ENCODE measurements around the gene MKNK2.

MKNK2 gene

DNA sequence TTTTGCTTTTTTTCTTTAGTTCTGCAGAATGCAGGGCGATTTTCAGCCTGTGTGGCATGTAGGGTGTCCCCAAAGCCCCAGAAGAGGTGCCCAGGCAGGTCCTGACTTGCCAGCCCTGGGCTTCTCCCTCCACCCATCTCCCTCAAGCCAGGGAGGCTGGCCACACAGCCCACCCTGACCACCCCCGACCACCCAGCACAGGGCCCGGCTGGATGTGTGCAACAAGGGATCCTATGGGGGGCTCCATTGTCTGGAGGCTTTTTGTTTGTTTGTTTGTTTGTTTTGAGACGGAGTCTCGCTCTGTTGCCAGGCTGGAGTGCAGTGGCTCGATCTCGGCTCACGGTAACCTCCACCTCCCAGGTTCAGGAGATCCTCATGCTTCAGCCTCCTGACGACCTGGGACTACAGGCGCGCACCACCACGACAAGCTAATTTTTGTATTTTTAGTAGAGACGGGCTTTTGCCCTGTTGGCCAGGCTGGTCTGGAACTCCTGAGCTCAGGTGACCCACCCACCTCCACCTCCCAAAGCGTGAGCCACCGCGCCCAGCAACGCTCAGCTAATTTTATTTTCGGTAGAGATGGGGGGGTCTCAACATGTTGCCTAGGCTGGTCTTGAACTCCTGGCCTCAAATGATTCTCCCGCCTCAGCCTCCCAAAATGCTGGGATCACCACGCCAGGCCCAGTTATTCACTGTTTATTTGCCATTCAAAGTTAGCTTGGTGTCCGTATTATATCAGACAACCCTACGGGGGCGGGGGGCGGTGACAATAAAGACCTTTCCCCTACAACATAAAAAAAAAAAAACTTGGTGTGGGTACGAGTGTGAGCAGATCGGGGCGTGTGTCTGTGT lies 7.8 kb upstream of the MKNK2 start:
- no peak for DNase-seq (ENCODE audit: low read depth in 2 of 2)

DNA sequence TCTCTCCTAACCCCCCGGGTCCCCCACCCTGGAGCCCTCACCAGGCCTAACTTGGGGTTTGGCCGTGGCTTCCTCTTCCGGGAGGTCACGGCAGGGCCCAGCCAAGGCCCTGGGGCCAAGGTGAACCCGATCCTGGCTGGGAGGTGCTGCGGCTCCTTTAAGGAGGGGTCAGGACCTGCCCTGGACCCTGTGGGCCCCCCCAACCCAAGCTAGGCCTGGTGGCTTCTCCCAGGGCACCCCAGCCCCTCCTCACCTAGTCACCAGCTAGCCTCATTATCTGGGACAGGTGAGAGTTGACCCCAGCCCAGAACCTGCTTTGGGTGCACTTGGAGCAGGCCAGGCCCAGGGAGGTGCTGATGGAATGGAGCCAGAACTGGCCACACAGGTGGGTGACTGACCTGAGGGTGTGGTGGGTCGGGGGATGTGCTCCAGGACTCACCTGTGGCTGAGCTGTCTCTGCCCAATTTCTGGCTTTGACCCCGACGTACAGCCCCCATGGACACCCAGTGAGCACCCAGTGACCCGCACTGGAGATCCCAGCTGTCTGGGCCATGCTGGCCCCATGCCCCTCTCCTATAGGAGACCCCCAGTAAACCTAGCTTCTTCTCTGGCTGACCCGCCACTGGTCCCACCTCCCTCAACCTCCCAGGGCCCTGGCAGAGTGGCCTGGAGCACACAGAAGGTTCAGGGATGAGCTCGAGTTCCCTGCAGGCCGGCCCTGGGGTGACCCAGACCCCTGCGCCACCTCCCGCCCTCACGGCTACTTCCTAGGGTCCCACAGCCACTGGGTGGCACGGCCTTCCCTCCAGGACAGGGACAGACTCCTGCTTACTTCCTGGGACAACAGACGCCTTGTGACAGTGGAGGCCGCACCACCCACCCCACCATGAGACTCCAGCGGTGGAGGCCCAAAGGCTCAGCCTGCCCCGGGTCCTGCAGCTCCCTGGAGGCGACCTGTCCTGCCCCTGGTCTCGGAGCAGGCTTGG lies 6.7 kb upstream of the MKNK2 start:
- no peak for DNase-seq (ENCODE audit: low read depth in 2 of 2)

DNA sequence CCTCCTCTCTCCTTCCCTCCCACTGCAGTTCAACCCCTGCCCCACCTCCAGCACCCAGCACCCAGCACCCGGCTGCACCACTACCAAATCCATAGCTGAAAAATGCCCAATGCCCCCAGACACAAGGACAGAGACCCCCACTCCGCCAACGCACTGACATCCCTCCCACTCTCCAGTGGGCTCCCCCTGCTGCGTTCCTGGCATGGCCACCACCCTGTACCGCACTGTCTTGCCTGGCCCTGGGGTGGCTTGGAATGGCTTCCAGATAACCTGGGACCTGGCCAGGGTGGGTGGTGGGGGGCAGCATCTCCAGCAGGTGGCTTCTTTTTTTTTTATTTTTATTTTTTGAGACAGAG lies 5.8 kb upstream of the MKNK2 start:
- DNase-seq (ENCODE audit: low read depth in 2 of 2): no peak

DNA sequence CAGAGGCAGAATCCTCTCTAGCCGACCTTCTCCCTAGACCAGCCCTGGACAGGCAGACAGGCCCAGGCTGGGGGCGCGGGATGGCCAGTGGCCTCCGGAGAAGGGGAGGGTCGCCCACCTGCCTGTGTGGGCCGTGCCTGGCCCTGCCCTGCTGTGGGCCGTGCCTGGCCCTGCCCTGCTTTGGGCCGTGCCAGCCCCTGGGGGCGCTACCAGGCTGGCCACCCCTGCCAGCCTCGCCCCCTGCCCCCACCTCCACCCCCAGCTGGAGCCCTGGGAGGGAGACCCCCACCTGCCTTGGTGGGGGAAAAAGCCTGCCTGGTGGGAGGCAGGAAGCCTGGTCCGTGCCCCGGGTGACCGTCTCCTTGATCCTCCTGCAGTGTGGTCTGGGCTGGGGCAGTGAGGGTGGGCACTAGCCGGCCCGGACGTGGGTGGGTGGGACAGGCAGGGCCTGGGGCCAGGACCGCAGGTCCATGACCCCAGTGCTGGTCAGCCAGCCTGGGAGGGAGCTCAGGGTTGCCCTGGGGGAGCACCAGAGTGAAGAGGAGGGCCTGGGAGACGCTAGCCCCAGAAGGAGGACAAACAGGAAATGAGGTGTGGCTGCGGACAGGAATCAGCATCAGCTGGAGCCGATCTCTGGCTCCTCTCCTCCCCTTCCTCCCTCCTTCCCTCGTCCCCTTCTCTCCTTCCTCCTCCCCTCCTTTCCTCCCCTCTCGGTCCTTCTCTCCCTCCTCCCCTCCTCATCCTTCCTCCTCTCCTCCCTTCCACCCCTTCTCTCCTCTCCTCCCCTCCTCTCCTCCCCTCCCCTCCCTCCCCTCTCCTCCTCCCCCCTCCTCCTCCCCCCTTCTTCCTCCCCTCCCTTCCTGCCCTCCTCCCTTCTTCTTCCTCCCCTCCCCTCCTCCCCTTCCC lies 5.1 kb upstream of the MKNK2 start:
- no peak for DNase-seq (ENCODE audit: low read depth in 2 of 2)

DNA sequence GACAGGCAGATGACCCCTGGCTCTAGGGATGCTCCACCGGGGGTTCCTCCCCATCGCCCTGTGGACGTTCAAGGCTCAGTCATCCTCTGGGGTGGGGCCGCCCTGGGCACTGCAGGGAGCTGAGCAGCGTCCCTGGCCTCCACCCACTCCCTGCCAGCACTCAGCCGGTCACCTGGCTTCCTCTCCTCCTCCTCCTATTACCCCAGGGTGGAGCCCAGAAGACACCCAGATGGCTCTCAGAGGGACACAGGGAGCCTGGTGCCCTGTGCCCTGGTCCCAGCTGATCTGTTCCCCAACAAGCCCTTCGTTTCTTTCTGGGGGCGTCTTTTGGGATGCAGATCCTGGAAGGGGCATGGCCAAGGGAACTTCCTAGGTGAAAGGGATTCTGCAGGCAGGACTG lies 3.7 kb upstream of the MKNK2 start:
- no peak for DNase-seq (ENCODE audit: low read depth in 2 of 2)

DNA sequence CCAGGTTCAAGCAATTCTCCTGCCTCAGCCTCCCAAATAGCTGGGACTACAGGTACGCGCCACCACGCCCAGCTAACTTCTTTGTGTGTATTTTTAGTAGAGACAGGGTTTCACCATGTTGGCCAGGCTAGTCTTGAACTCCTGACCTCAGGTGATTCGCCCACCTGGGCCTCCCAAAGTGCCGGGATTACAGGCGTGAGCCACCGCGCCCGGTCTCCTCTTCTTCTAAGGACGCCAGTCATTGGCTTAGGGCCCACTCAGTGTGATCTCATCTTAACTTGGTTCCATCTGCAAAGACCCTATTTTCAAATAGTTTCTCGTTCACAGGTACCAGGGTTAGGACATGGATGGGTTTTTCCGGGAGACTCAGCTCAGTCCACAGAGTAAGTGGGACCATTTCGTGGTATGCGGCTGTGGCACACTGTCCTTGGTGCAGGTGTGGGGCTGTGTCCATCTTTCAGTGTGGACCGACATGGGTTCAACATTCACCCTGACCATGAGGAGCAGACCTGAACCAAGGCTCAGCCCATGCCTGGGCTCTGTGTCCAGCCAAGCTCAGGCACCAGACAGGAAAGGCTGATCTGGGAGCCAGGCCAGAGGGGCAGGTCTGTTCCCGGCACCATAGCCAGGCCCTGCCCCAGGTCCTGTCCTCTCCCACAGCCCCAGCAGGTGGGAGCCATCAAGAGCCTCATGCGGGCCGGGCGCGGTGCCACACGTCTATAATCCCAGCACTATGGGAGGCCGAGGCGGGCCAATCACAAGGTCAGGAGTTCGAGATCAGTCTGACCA lies 2.8 kb upstream of the MKNK2 start:
- DNase-seq (ENCODE audit: low read depth in 2 of 2): no peak

DNA sequence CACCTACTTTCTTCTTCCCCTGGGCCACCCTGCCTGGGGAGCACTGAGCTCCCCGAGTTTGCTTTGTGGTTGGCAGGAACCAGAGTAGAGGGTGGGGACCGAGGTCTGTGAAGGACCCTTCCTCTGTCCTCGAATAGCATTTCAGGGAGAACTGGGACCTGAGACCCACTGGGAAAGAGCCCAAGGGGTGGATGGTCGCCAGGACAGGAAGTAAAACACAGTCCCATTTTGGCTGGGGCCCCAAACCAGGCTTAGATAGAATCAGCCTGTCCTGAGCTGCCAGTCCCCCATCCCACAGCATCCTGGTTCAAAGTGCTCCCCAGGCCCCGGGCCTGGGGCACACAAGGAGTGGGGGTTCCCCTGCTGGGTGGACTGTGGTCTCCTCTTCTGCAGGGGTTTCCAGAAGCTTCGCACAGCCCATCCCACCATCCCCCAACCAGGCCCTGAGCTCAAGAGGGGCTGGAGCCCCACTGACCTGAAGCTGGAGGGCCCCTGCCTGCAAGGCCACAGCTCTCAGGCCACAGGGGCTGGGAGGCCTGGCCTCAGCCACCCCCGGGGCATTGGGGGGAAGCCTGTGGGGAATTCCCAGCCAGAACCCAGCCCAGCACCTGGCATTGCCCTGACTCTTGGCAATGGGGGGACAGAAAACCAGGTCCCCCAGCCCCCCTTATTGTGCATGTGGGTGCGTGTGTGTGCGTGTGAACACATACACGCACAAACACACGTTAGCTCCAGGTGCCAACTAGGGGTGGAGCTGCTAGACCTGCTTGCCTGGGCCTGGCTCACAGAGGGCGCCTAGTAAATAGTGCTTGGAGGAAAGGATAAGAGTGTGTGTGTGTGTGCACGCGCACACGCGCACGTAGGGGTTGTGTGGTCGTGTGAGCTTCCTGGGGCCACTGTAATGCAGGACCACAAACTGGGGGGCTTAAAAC lies 995 bp upstream of the MKNK2 start:
- no peak for DNase-seq (ENCODE audit: low read depth in 2 of 2)

DNA sequence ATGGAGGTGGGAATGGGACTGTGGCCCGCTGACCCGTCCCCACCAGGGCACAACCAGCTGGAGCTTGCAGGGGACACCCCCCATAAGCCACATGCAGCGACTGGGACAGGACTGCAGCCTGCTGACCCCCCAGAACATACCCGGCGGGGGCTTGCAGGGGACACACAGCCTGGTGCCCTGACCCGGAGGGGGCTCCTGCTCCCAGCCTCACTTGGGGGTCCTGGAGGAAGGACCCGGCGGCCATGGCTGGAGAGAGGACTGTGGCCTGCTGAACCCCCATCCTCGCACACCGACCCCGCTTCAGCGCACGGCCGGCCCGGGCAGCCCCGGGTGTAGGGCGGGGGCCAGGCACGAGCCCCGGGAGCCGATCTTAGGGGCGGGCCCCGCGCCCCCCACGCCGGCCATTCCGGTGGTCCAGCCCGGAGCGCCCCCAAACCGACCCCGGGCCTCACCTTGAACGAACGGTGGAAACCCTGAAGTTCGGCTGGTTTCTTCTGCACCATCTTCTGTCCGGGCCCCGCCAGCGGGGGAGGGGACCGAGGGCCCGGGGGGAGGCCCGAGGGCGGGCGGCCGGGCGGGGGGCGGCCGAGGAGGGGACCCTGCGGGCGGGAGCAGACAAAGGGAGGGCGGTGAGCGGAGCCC lies 574 bp downstream of the MKNK2 start:
- no peak for DNase-seq (ENCODE audit: low read depth in 2 of 2)

DNA sequence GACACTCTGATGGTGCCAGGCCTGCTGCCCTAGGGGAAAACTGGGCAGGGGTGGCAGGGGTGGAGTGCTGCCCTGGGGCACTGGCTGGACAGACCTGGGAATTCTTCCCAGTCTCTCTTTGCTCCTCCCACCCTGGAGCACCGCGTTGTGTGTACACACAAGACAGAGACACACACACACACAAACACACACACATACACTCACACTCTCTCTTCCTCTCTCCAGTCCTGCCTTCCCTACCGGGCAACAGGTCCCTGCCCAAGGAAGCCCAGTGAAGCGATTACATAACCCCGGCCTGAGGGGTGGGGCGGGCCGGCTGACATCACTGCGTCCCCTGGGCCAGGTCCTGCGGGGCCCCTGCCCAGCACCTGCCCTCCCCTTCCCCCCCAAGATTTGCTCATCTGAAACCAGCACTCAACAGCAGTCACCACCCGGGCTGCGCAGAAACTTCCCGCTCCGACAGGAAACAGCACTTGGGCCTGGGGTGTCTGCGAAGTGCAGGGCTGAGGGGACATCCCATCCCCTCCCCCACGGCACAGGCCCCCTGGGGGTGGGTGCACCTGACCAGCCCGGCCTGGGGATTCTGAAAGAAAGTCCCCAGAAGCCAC lies 1.2 kb downstream of the MKNK2 start:
- no peak for DNase-seq (ENCODE audit: low read depth in 2 of 2)

DNA sequence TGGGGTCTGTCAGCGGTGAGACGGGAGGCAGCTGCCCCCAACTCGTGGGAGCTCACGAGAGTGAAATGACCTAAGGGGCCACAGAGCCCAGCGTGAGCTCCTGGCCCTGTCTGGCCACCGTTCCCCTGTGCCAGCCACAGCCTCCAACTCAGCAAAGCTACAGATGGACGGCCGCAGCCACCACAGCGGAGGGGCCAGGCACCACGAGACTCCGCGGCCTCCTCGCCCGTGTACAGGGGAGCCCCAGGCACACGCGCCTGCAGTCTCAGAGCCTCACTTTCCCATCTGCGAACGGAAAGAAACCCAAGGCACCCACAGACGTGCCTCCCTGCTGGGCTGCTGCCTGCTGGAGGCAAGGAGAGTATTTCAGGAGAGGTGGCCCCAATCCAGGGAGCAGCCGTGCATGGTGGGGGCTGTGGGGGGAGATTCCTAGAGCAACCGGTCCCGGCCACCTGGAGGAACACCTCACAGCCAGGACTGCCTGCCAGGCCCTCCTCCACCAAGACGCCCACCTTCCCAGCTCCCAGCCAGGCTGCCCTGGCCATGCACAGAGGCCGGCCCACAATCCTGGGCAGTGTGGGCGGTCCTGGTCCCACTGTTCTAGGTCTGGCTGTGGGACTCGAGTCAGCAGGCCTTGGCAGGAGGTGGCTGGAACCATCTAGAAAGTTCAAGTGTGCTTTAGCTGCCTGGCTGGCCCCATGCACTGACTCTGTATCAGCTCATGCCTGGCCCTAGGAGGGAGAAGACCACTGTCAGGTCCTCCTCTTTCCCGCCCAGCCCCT lies 1.9 kb downstream of the MKNK2 start:
- DNase-seq (ENCODE audit: low read depth in 2 of 2): no peak

DNA sequence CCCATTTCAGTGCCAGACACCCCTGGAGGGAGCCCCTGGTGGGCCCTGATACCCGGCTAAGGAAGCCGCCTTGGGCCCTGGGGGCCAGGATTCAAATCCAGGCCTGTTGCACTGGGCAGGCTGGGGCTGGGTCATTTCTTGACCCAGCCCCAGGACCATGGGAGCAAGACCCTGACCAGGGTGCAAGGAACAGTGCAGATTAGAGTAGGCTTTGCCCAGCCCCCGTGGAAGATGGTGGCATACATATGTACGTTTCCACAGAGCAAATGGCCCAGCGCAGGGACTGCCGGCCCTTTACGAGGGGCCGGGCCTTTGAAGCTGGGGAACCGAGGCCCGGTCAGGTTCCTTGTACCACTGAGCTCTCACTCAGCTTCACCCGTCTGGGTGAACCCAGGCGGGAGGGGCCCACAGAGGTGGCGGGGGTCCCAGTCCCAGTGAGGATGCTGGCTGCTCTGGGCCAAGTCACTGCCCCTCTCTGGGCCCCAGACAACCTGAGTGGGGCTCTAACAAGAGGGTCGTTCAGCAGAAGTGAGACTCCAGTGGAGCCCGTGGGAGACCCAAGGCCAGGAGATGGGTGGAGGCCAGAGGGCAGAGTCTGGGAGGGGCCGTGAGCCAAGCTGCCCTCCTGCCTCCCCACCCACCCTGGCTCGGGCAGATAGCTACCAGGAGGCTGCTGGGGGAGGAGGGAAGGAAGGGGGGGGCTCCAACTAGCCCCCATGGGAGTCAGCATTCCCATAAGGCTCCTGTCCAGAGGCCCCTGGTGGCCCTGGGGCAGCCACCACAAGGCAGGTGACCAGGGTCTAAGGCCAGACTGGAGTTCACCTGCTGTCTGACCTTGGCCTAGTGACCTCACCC lies 2.7 kb downstream of the MKNK2 start:
- DNase-seq (ENCODE audit: low read depth in 2 of 2): no peak

DNA sequence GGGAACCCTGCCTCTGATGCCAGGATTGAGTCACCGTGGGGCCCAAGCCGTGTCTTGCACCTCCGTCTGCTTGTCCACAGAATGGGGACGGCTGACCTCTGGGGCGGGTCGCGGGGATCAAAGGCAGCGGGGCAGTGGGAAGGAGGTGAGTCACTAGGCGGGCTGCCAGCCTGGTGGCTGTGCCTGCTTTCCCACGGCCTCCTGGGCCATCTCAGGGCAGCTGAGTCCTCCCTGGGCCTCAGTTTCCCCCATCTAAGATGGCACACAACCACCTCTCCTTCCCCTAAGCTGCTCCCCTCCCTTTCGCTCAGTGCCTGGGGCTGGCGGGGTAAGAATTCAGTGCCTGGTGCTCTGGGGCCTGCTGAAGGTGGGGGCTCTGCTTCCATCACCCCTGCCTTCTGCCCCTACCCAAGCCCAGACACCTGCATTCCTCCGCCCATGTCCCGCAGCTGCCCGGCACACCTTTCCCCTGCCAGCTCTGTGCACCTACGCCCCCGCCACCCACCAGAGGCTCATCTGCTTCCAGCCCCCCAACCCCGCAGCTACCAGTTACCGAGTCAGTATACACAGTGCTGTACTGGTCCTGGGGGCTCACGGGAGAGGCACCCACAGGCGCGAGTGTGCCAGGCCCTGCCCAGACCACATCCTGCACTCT lies 3.5 kb downstream of the MKNK2 start:
- DNase-seq (ENCODE audit: low read depth in 2 of 2): no peak

DNA sequence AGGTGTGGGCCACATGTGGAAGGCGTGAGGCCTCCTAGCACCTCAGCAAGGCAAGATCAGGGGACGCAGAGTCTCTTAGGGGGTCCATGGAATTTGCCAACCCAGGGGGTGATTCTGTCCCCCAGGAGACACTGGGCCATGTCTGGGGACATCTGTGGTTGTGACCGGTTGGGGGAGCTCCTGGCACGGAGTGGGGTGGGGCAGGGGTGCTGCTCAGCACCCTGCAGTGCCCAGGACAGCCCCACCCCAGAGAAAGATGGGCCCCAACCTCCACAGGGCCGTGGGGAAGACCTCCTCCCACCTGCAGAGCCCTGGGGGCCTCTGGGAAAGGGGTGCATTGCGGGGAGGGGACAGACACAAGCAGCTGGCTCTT lies 4.0 kb downstream of the MKNK2 start:
- no peak for DNase-seq (ENCODE audit: low read depth in 2 of 2)

DNA sequence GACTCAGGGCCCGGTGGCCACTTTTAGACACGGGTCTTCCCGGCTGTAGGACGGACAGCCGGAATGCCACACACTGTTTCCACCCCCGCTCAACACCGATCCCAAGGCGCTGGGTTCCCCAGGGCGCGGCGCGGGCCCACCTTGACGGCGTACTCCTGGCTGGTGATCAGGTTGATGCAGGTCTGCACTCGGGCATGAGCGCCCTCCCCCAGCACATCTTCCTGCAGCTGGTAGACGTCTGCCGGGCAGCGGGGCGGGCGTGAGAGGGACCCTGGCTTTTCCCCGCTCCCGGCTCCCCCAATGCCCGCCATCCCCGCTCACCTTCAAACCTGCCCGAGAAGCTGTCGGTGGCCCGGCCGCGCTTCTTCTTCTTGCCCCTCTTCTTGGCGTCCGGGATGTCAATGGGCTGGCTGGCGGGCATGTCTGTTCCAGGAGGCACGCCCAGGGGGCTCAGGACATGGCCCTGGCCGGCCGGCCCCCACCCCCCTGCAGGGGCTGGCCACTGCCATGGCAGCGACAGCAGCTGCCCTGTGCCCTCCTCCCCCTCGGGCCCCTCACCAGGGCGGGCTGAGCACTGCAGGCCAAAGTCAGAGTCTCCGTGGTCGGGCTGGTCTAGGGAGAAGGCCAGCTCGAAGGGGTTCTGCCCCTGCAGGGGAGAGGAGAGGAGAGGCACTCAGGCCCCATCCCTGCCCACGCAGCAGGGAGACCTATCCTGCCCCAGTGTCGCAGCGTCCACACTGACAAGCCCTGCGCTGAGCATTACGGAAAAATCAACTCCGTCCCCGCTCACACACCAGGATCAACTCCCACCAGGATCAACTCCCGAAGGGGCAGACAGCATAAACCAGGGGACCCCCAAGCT lies 4.8 kb downstream of the MKNK2 start:
- no peak for DNase-seq (ENCODE audit: low read depth in 2 of 2)

DNA sequence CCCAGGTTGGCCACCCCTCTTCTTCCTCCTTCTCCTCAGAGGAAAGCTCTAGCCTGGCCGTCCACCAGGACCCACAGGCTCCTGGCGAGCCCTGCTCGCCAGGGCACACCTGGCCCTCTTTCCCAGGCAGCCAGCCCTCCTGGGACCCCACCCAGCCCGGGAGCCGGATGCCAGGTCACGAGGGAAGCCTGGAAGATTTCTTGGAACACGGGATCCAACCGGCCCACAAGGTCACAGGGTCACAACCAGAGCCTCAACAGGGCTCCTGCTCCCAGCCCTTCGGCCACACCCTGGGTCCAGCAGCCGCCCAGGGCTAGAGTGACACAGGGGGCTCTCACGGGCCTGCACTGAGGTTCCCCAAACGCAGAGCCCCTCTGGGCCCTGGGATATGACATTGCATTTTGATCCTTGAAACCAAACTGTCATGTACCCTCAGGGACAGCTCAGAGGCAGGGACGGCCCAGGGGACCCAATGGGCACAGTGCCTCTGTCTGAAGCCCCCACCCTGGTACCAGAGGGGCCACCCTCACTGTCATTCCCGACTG lies 5.5 kb downstream of the MKNK2 start:
- no peak for DNase-seq (ENCODE audit: low read depth in 2 of 2)

Data from stimulated activated CD4-positive, alpha-beta T cell treated with anti-CD3 and anti-CD28 coated beads, Interleukin-12 subunit alpha, Interleukin-12 subunit beta, amount 100 ng/mL, for 24 hours (primary cell).